Measurements from ENCODE around the gene ATP6V0E1.
A peak's percentile ranks its signal among the peaks of the same experiment; 100 is the strongest.

ATP6V0E1 gene

GRCh38 chr5:172956936-172957335 is 26.6 kb upstream of the ATP6V0E1 start:
- DNase-seq (ENCODE audit: low read depth): no peak

- no peak for DNase-seq (ENCODE audit: low read depth)
Measured at GRCh38 chr5:172957458-172957857, 26.1 kb upstream of the ATP6V0E1 start.

- no peak for DNase-seq (ENCODE audit: low read depth)
Measured at GRCh38 chr5:172958331-172959046, 25.1 kb upstream of the ATP6V0E1 start.

- DNase-seq (ENCODE audit: low read depth): no peak
Measured at GRCh38 chr5:172959824-172960799, 23.5 kb upstream of the ATP6V0E1 start.

- DNase-seq (ENCODE audit: low read depth): no peak
Measured at GRCh38 chr5:172969921-172970320, 13.7 kb upstream of the ATP6V0E1 start.

- DNase-seq (ENCODE audit: low read depth): no peak
Measured at GRCh38 chr5:172971482-172971881, 12.1 kb upstream of the ATP6V0E1 start.

GRCh38 chr5:172972552-172972951 is 11.0 kb upstream of the ATP6V0E1 start:
- DNase-seq (ENCODE audit: low read depth): no peak

- no peak for DNase-seq (ENCODE audit: low read depth)
Measured at GRCh38 chr5:172973127-172973916, 10.2 kb upstream of the ATP6V0E1 start.

- no peak for DNase-seq (ENCODE audit: low read depth)
Measured at GRCh38 chr5:172973931-172974330, 9.6 kb upstream of the ATP6V0E1 start.

GRCh38 chr5:172975289-172975688 is 8.3 kb upstream of the ATP6V0E1 start:
- no peak for DNase-seq (ENCODE audit: low read depth)

GRCh38 chr5:172979778-172980177 is 3.8 kb upstream of the ATP6V0E1 start:
- no peak for DNase-seq (ENCODE audit: low read depth)

- DNase-seq (ENCODE audit: low read depth): no peak
Measured at GRCh38 chr5:172981931-172982330, 1.6 kb upstream of the ATP6V0E1 start.

GRCh38 chr5:172984244-172984953 is 828 bp downstream of the ATP6V0E1 start:
- DNase-seq (ENCODE audit: low read depth): peak; percentile 73

GRCh38 chr5:172985596-172985995 is 2.0 kb downstream of the ATP6V0E1 start:
- no peak for DNase-seq (ENCODE audit: low read depth)

GRCh38 chr5:172988276-172988675 is 4.7 kb downstream of the ATP6V0E1 start:
- DNase-seq (ENCODE audit: low read depth): no peak

- DNase-seq (ENCODE audit: low read depth): no peak
Measured at GRCh38 chr5:172990776-172991175, 7.2 kb downstream of the ATP6V0E1 start.

- no peak for DNase-seq (ENCODE audit: low read depth)
Measured at GRCh38 chr5:172994405-172994804, 10.8 kb downstream of the ATP6V0E1 start.

- DNase-seq (ENCODE audit: low read depth): no peak
Measured at GRCh38 chr5:172999372-172999973, 15.9 kb downstream of the ATP6V0E1 start.

GRCh38 chr5:172999974-173000373 is 16.4 kb downstream of the ATP6V0E1 start:
- DNase-seq (ENCODE audit: low read depth): no peak

- DNase-seq (ENCODE audit: low read depth): no peak
Measured at GRCh38 chr5:173001229-173001841, 17.8 kb downstream of the ATP6V0E1 start.

- no peak for DNase-seq (ENCODE audit: low read depth)
Measured at GRCh38 chr5:173003360-173003759, 19.8 kb downstream of the ATP6V0E1 start.
